Panc1 (cell line): Measurements from ENCODE around the gene LCA5L.

Source experiments
- CTCF ChIP-seq: fragments of 450-650 bp; IDR thresholded peaks from 2 replicates; pipeline ENCODE4 v1.5.1; 2017; ENCODE audit warnings: mild to moderate bottlenecking
- REST ChIP-seq, 2 experiments: IDR thresholded peaks; 2 replicates each; pipeline ENCODE4 v1.6.1; 2011 to 2012; ENCODE audit warnings: low read depth in 2 of 2, control low read depth in 1 of 2, low read length in 1 of 2, mild to moderate bottlenecking in 1 of 2, moderate library complexity in 1 of 2; ENCODE audit not compliant: insufficient read depth in 1 of 2

GRCh38 chr21:39481886-39482285 lies 36.3 kb upstream of the LCA5L start:
- TF ChIP-seq CTCF (no peak), REST (IDR thresholded peaks at IDR 0.05; ENCODE audit: insufficient read depth in 1 of 2, low read depth in 2 of 2, low read length in 1 of 2) (no peak)
